Choroid plexus epithelial cell (primary cell): ENCODE results near the gene KCNAB1.

Experiments used
- DNase-seq: peaks from one replicate; pipeline ENCODE4 v3.0.0-alpha.2; 2010; ENCODE audit warnings: low read depth
- H3K4me3 ChIP-seq: 2 replicates; pipeline ENCODE4 v1.5.1; 2011; ENCODE audit warnings: low read depth, mild to moderate bottlenecking, control low read depth, low read length, moderate library complexity
- CTCF ChIP-seq: conservative IDR thresholded peaks from 2 replicates; pipeline ENCODE4 v1.5.1; 2011; ENCODE audit warnings: low read depth, mild to moderate bottlenecking, control low read depth, inconsistent platforms, low read length, moderate library complexity

Gene KCNAB1

GRCh38 chr3:156171281-156172267, 51.2 kb downstream of the KCNAB1 start:
- no peak for DNase-seq

GRCh38 chr3:156172536-156172935, 52.2 kb downstream of the KCNAB1 start:
- DNase-seq: no peak
- H3K4me3 ChIP-seq: no peak overlapping the region
- no peak for TF ChIP-seq CTCF

More at GRCh38 chr3:156171281-156172267, 51.2 kb downstream of the KCNAB1 start:
- no peak for TF ChIP-seq CTCF
- H3K4me3 ChIP-seq: no peak overlapping the region

- H3K4me3 ChIP-seq: no peak overlapping the region
- peak; percentile 62 for TF ChIP-seq CTCF
- DNase-seq: peak; percentile 77
Observed at GRCh38 chr3:156174229-156174847, 54.0 kb downstream of the KCNAB1 start.

GRCh38 chr3:156175570-156175969, 55.2 kb downstream of the KCNAB1 start:
- DNase-seq: no peak
- TF ChIP-seq CTCF: no peak
- no peak overlapping the region for H3K4me3 ChIP-seq

- H3K4me3 ChIP-seq: no peak overlapping the region
- TF ChIP-seq CTCF: no peak
Observed at GRCh38 chr3:156176048-156176447, 55.7 kb downstream of the KCNAB1 start.

GRCh38 chr3:156176629-156177210, 56.3 kb downstream of the KCNAB1 start:
- DNase-seq: no peak
- no peak for TF ChIP-seq CTCF
- H3K4me3 ChIP-seq: no peak overlapping the region

More at GRCh38 chr3:156176048-156176447, 55.7 kb downstream of the KCNAB1 start:
- DNase-seq: no peak
